MM.1S (cell line): ENCODE results near the gene ALKBH2.

Experiments
- EZH2 ChIP-seq: fragments of 300-600 bp; sonication (generic); optimal IDR thresholded peaks from 2 replicates; pipeline ENCODE3; 2017; ENCODE audit warnings: low read depth, mild to moderate bottlenecking, antibody characterized with exemption, low read length, mixed read lengths
- EZH2phosphoT487 ChIP-seq: fragments of 300-600 bp; sonication (generic); IDR thresholded peaks from 2 replicates; pipeline ENCODE4 v1.6.1; 2018; ENCODE audit warnings: antibody characterized with exemption, low read length
- TF ChIP-seq, protein P1 (sequence below): fragments of 300-600 bp; sonication (generic); IDR thresholded peaks from 2 replicates; pipeline ENCODE4 v1.5.1; 2016; ENCODE audit warnings: antibody characterized with exemption, low read length, mixed read lengths

DNA sequence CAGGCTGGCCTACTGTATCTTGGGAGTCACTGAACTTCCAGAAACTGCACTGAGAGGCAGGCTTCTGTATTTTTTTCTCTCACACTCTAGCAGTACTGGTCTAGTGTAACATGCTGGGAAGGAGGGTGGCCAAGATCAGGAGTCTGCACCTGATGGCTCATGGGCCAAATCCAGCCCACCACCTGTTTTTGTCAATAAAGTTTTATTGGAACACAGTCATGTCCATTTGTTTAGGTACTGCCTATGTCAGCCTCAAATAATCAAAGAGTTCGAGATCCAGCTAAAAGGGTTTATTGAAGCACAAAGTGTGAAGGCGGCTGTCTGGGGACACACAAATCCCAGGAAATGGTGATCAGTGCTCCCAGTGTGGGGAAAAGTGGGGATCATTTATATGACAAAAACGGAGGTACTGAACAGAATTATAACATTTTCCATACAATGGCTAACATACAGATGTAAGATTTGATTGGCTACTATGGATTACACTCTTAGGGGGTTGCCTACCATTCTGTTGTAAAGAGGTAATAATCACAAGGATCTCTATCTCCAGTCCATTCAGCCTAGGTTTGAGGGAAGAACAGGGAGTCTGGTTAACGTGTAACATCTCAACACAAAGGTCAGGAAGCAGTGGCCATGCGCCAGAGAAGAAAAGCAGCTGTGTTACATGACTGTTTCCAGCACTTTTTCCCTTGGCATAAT is 28.0 kb downstream of the ALKBH2 start:
- TF ChIP-seq, protein P1, sequence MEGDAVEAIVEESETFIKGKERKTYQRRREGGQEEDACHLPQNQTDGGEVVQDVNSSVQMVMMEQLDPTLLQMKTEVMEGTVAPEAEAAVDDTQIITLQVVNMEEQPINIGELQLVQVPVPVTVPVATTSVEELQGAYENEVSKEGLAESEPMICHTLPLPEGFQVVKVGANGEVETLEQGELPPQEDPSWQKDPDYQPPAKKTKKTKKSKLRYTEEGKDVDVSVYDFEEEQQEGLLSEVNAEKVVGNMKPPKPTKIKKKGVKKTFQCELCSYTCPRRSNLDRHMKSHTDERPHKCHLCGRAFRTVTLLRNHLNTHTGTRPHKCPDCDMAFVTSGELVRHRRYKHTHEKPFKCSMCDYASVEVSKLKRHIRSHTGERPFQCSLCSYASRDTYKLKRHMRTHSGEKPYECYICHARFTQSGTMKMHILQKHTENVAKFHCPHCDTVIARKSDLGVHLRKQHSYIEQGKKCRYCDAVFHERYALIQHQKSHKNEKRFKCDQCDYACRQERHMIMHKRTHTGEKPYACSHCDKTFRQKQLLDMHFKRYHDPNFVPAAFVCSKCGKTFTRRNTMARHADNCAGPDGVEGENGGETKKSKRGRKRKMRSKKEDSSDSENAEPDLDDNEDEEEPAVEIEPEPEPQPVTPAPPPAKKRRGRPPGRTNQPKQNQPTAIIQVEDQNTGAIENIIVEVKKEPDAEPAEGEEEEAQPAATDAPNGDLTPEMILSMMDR = no peak
- TF ChIP-seq EZH2 (no peak), EZH2phosphoT487 (no peak)
